Measurements from ENCODE around the gene SOWAHD.

The SOWAHD gene

GRCh38 chrX:119757979-119758730 is at the start of gene SOWAHD:
SOWAHD (plus strand) TSS chrX:119758588; CDS start chrX:119758668, 80 bp downstream.
- no peak for DNase-seq (ENCODE audit: low read depth)
- TF ChIP-seq CTCF (conservative IDR thresholded peaks at IDR 0.05; ENCODE audit: low read depth, low read length), result no peak
- H3K4me3 ChIP-seq (ENCODE audit: low read depth, low read length), result peak within 1 kb of the TSS; percentile 48

- H3K4me3 ChIP-seq (ENCODE audit: low read depth, low read length), result no peak overlapping the region
- no peak for TF ChIP-seq CTCF (conservative IDR thresholded peaks at IDR 0.05; ENCODE audit: low read depth, low read length)
- peak; percentile 43 for DNase-seq (ENCODE audit: low read depth)
Observed at GRCh38 chrX:119708936-119709335, 49.5 kb upstream of the SOWAHD start.

GRCh38 chrX:119709630-119710029 is 48.8 kb upstream of the SOWAHD start:
- TF ChIP-seq CTCF (conservative IDR thresholded peaks at IDR 0.05; ENCODE audit: low read depth, low read length), result no peak
- DNase-seq (ENCODE audit: low read depth), result no peak
- H3K4me3 ChIP-seq (ENCODE audit: low read depth, low read length), result no peak overlapping the region

GRCh38 chrX:119721487-119721886 is 36.9 kb upstream of the SOWAHD start:
- no peak for TF ChIP-seq CTCF (conservative IDR thresholded peaks at IDR 0.05; ENCODE audit: low read depth, low read length)
- no peak overlapping the region for H3K4me3 ChIP-seq (ENCODE audit: low read depth, low read length)
- no peak for DNase-seq (ENCODE audit: low read depth)

- no peak for DNase-seq (ENCODE audit: low read depth)
- H3K4me3 ChIP-seq (ENCODE audit: low read depth, low read length), result no peak overlapping the region
- TF ChIP-seq CTCF (conservative IDR thresholded peaks at IDR 0.05; ENCODE audit: low read depth, low read length), result no peak
Observed at GRCh38 chrX:119721926-119722325, 36.5 kb upstream of the SOWAHD start.

- no peak for TF ChIP-seq CTCF (conservative IDR thresholded peaks at IDR 0.05; ENCODE audit: low read depth, low read length)
- DNase-seq (ENCODE audit: low read depth), result no peak
- no peak overlapping the region for H3K4me3 ChIP-seq (ENCODE audit: low read depth, low read length)
Observed at GRCh38 chrX:119726900-119727555, 31.4 kb upstream of the SOWAHD start.

All from choroid plexus epithelial cell (primary cell).